Duodenal mucosa (tissue), 2 donors: ENCODE results near the gene CCDC196.

Source experiments
- H3K27ac ChIP-seq: one replicate; pipeline ENCODE4 v1.7.0; 2013; ENCODE audit warnings: low read depth, low read length
- H3K27me3 ChIP-seq, 2 donors: one replicate each; pipeline ENCODE4 v1.7.0; 2013; ENCODE audit warnings: low read length in 2 of 2, control low read depth in 1 of 2; ENCODE audit not compliant: insufficient read depth in 2 of 2, control insufficient read depth in 1 of 2
- H3K36me3 ChIP-seq, 2 donors: one replicate each; pipeline ENCODE4 v1.7.0; 2013; ENCODE audit warnings: low read length in 2 of 2, control low read depth in 1 of 2; ENCODE audit not compliant: insufficient read depth in 2 of 2, control insufficient read depth in 1 of 2
- H3K4me1 ChIP-seq, 2 donors: one replicate each; pipeline ENCODE4 v1.7.0; 2013; ENCODE audit warnings: low read length in 2 of 2, control low read depth in 1 of 2; ENCODE audit not compliant: insufficient read depth in 2 of 2, control insufficient read depth in 1 of 2
- H3K4me3 ChIP-seq, 2 donors: one replicate each; pipeline ENCODE4 v1.7.0; 2013; ENCODE audit warnings: low read length in 2 of 2, low read depth in 1 of 2
- H3K9ac ChIP-seq, 2 donors: one replicate each; pipeline ENCODE4 v1.7.0; 2013; ENCODE audit warnings: low read length in 2 of 2, low read depth in 1 of 2
- H3K9me3 ChIP-seq, 2 donors: one replicate each; pipeline ENCODE4 v1.7.0; 2013; ENCODE audit warnings: low read length in 2 of 2, control low read depth in 1 of 2; ENCODE audit not compliant: control insufficient read depth in 1 of 2

CCDC196 gene, protein sequence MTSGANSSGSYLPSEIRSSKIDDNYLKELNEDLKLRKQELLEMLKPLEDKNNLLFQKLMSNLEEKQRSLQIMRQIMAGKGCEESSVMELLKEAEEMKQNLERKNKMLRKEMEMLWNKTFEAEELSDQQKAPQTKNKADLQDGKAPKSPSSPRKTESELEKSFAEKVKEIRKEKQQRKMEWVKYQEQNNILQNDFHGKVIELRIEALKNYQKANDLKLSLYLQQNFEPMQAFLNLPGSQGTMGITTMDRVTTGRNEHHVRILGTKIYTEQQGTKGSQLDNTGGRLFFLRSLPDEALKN

DNA sequence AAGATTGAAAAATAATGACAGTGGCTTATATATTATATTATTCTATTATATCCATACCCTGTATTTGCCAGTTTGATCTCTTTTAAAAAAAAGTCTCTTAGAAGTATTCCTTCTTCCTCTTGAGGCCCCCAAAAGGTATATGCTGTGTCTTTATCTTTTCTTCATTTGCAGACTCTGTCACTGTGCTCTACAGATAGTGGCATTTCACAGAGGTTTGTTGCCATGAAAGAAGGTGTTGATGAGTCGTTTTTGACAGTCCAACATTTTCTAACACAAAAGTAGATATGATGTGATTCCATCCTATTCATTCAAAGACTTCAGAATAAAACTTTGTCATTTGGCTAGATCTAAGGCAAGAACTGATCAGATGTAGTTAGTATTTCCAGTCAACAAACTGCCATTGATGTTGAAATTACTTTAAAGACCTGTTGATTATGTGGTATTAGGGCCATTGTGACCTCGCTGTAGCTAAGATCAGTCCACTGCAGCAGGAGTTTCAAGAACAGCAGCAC, at the start of gene CCDC196:
TSS of gene CCDC196 (plus strand) at position 462 of the 512 bp plus-strand sequence. CDS start 132 bp downstream, outside the sequence.
- H3K27me3 ChIP-seq, result no peaks in the 10 kb centered on the region
- H3K9me3 ChIP-seq, result no peaks in the 10 kb centered on the region
- no peak within 1 kb of the TSS for H3K27ac ChIP-seq
- H3K4me3 ChIP-seq, result no peak within 1 kb of the TSS
- no peak within 1 kb of the TSS for H3K9ac ChIP-seq
- peaks cover 0 to 5% of the 10 kb centered on the region in 2 donors for H3K4me1 ChIP-seq
- H3K36me3 ChIP-seq, result no peaks in the 10 kb centered on the region

- H3K27me3 ChIP-seq, result no peaks in the 10 kb centered on the region
- no peaks in the 10 kb centered on the region for H3K36me3 ChIP-seq
- H3K4me3 ChIP-seq, result no peak overlapping the region
- H3K9me3 ChIP-seq, result peaks cover 0 to 8% of the 10 kb centered on the region in 2 donors
- H3K9ac ChIP-seq, result no peak overlapping the region
- H3K27ac ChIP-seq, result no peak overlapping the region
- H3K4me1 ChIP-seq, result no peaks in the 10 kb centered on the region
Measured at GRCh38 chr14:66440801-66441200, 45.4 kb upstream of the CCDC196 start.

DNA sequence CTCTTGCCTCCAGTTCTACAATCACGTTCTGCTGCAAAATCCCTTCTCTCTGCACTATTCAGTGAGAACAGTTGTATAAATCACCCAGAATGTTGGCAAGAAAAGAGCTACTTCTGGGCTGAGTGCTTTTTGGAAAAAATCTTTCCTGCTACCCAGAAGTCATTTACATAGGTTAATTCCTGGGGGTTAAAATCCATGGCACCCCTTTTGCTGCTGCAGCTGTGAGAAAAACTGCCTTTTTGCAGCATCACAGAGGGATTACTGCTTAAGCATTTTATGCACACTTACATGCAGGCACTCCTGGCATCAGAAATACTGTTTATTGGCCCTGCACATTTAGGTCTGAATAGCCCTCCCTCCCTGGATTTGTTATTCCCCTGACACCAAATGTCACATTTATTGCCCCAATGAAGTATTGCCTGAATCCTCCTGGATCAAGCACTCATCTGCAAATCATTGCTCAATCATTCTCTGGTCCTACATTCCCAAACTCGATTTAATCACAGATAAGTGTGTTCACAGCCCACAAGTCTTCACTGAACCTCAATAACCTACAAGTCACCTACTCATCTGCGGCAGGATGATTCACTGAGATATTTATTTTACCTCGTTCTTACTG, 43.1 kb upstream of the CCDC196 start:
- Histone ChIP-seq H3K27ac (no peak overlapping the region), H3K4me3 (no peak overlapping the region), H3K27me3 (no peaks in the 10 kb centered on the region), H3K4me1 (no peaks in the 10 kb centered on the region), H3K9me3 (peaks cover 0 to 6% of the 10 kb centered on the region in 2 donors), H3K9ac (no peak overlapping the region), H3K36me3 (no peaks in the 10 kb centered on the region)

DNA sequence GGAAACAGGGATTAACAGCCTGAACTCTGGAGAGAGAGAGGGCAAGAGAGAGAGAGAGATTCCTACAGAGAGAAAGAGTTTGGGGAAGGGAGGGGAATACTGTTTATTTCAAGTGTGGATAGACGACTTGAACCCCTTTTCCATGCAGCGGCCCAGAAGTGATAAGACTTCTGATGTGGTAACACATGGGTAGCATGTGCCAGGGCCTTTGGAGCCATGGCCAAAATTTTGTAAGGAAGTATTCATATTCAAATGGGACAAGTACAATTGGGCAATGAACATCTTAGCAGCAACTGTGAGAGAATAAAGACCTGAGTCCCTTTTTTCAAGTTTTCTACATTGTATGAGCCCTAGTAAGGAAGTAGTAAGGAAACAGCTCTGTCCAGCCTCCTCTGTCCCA, 42.4 kb upstream of the CCDC196 start:
- Histone ChIP-seq H3K4me3 (no peak overlapping the region), H3K9ac (no peak overlapping the region), H3K36me3 (no peaks in the 10 kb centered on the region), H3K9me3 (peaks cover 0 to 3% of the 10 kb centered on the region in 2 donors), H3K27me3 (no peaks in the 10 kb centered on the region), H3K4me1 (no peaks in the 10 kb centered on the region), H3K27ac (no peak overlapping the region)

DNA sequence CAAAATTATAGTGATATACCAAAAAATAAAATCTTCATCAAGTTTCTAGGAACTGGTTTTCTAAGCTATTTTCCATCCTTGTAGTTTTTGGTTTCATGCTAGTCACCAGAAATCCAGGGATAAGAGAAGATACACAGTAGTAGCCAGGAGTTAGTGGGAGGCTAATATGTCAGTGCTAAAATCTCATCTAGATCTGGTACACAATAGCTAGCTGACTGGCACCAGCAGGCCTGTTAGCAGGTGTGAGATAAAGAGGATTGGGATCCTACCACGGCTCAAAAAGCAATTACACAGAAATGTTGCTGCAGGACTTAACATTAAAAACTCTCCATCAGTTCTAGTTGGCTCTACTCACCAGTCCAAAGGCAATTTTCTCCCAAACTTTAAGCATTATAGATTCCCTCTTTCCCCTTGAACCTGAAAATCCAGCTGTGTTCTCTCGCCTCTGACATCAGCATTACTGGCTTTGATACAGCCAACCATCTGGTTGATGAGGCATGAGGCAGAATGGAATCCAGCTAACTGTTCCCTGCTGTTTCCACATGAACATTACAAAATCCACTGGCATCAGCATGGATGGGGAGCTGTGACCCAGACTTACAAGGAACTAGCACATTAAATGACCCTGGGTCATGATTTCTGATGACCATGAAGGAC, 41.8 kb upstream of the CCDC196 start:
- no peaks in the 10 kb centered on the region for H3K4me1 ChIP-seq
- no peaks in the 10 kb centered on the region for H3K27me3 ChIP-seq
- H3K9me3 ChIP-seq, result no peaks in the 10 kb centered on the region
- H3K4me3 ChIP-seq, result no peak overlapping the region
- H3K36me3 ChIP-seq, result no peaks in the 10 kb centered on the region
- no peak overlapping the region for H3K27ac ChIP-seq
- no peak overlapping the region for H3K9ac ChIP-seq

DNA sequence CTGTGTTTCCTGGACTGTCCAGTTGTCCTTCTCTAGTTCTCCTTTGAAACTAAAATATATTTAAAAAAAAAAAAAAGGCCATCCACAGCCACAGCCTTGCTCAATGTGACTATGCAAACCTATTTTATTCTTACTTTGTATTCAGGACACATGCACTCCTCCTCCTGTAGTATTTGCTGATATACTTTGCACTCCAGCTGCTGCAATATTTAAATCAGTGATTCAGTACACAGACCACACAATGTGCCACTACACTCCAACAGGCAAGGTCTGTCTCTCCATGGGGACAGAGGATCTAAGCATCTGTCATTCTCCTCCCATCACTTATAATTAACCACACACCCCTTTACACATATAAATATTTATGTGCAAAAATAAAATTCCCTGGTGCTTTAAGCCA, 40.2 kb upstream of the CCDC196 start:
- H3K27me3 ChIP-seq, result no peaks in the 10 kb centered on the region
- no peak overlapping the region for H3K9ac ChIP-seq
- no peaks in the 10 kb centered on the region for H3K9me3 ChIP-seq
- H3K4me3 ChIP-seq, result no peak overlapping the region
- H3K36me3 ChIP-seq, result no peaks in the 10 kb centered on the region
- H3K4me1 ChIP-seq, result no peaks in the 10 kb centered on the region
- no peak overlapping the region for H3K27ac ChIP-seq

DNA sequence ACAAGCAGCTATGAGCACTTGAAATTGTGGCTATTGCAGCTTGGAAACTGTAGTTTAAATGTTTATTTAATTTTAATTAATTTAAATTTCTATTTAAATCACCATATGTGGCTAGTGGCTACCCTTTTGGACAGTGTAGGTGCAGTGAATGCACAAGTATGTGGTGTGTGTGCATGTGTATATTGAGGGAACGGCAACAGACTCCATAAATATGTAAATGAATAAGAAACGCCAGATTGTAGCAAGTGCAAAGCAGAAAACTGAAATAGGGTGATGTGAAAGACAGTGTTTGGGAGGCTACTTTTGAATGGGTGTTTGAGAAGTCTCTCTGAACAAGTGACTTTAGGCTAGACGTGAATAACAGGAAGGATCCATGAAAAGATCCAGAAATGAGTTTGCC, 32.7 kb upstream of the CCDC196 start:
- Histone ChIP-seq H3K27ac (no peak overlapping the region), H3K4me3 (no peak overlapping the region), H3K27me3 (no peaks in the 10 kb centered on the region), H3K9ac (no peak overlapping the region), H3K4me1 (no peaks in the 10 kb centered on the region), H3K36me3 (no peaks in the 10 kb centered on the region), H3K9me3 (no peaks in the 10 kb centered on the region)

DNA sequence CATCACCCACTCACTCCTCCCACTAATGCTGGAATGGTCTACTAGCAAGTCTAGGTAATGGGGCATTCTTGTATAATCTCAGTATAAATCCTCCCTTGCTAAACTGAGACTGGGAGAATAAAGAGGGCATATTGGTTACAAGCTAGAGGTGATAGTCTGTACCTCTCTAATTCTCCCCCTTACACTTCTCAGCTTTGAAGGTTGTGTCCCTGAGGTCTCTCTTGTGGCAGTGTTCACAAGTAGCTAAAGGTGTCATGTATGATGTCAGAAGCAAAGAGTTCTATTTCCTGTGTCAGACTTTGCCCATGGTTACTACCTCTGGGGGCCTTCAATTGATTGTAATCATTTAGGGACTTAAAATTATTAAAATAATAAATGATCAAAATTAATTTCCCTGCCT, 26.6 kb upstream of the CCDC196 start:
- no peaks in the 10 kb centered on the region for H3K9me3 ChIP-seq
- no peaks in the 10 kb centered on the region for H3K36me3 ChIP-seq
- no peak overlapping the region for H3K9ac ChIP-seq
- no peak overlapping the region for H3K27ac ChIP-seq
- H3K27me3 ChIP-seq, result no peaks in the 10 kb centered on the region
- no peak overlapping the region for H3K4me3 ChIP-seq
- no peaks in the 10 kb centered on the region for H3K4me1 ChIP-seq

- no peaks in the 10 kb centered on the region for H3K36me3 ChIP-seq
- H3K4me3 ChIP-seq, result no peak overlapping the region
- H3K27ac ChIP-seq, result no peak overlapping the region
- no peak overlapping the region for H3K9ac ChIP-seq
- H3K4me1 ChIP-seq, result no peaks in the 10 kb centered on the region
- no peaks in the 10 kb centered on the region for H3K27me3 ChIP-seq
- peaks cover 0 to 3% of the 10 kb centered on the region in 2 donors for H3K9me3 ChIP-seq
Measured at GRCh38 chr14:66464261-66464660, 21.9 kb upstream of the CCDC196 start.

DNA sequence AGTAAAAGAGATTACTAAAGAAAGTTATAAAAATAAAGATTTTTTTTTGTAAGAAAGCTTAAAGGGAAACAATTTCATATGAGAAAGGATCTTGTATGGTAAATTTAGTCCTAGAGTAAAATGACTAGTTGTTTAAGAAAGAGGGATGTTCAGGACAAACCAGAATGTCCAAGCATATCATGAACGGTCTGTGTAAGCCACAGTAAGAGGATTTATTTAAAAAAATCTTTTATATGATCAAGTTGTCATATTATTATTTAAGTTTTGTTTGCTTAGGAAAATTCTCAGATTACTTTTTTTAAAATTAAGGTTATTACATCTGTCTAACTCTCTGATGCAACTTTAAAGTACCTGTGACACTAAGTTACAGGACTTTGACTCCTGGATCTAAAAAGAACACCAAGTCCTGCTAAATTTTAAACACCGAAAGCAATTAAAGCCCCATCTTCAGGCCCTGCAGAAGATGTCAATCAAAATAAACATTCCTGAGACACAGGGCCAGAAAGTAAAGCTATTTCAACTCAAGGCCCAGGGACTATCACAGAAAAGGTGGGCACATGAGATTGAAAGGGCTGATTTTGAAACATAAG, 17.3 kb upstream of the CCDC196 start:
- H3K4me1 ChIP-seq, result no peaks in the 10 kb centered on the region
- H3K36me3 ChIP-seq, result no peaks in the 10 kb centered on the region
- H3K4me3 ChIP-seq, result no peak overlapping the region
- H3K9me3 ChIP-seq, result peaks cover 0 to 14% of the 10 kb centered on the region in 2 donors
- H3K27me3 ChIP-seq, result no peaks in the 10 kb centered on the region
- H3K9ac ChIP-seq, result no peak overlapping the region
- no peak overlapping the region for H3K27ac ChIP-seq
